Posterior vena cava (tissue), 2 donors: ENCODE results near the gene CERCAM. TPM values are rescaled to one million over a fixed set of nuclear protein-coding genes. Genes with fewer than 3 reads are reported as not detected.
"Not testable (repeated sequence)": the region's sequence is repeated elsewhere in the genome, so short reads cannot be mapped to it uniquely, and the experiment has no call there.

ENCODE experiments used
- DNase-seq: peaks from one replicate; pipeline ENCODE4 v3.0.0-alpha.2; 2020; ENCODE audit warnings: low spot score
- intact Hi-C, 2 donors: fragments of 100-400 bp; cut with DNase I; formaldehyde crosslinking; loops; one replicate each; pipeline versions ENCODE4 v1.14.1 to v1.14.2; 2022 to 2023
- total RNA-seq, 2 donors: library from RNA; stranded (reverse); fragmentation: NEBNext Ultra II Directional; extraction: Animal tissue kit (Norgen Biotek cat#: 25700); gene quantifications; one replicate each; pipeline ENCODE4 v1.2.1, GENCODE V29; 2021
- donor health status: DM: yes; HTN: yes; CAD: no.
- donor health status: DM: yes; HTN: yes; CAD: no.

CERCAM gene
- total RNA-seq, 2 donors from 2014 or later: 64.1 to 97.6 TPM

DNA sequence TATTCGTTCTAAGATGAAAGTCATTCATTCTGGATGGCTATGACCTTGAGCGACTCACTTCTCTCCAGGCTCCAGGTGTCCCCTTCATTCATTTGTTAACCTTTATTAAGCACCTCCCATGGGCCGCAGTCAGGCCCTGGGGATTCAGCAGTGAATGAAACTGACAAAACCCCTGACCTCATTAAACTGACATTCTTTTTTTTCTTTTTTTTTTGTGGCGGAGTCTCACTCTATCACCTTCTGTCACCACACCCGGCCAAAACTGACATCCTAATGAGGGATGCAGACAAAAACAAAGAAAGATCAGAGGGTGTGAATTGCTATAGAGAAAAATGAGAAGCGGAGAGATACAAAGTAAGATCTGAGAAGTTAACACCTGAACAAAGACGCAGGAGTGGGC, 18.6 kb downstream of the CERCAM start:
- intact Hi-C loops: no loop called here
- DNase-seq: no peak

GRCh38 chr9:128442150-128442549, 21.5 kb downstream of the CERCAM start:
- intact Hi-C loops: no loop called here
- DNase-seq: no peak

DNA sequence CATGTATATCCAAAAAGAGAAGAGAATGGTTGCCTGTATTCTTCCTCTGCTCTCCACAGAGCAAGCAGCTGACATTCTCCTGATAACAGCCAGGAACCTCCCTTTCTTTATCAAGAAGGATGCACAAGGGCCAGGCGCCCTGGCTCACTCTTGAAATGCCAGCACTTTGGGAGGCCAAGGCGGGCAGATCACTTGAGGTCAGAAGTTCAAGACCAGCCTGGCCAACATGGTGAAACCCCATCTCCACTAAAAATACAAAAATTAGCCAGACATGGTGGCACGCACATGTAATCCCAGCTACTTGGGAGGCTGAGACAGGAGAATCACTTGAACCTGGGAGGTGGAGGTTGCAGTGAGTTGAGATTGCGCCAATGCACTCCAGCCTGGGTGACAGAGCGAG, 25.8 kb downstream of the CERCAM start:
- DNase-seq, intact Hi-C loops: not testable (repeated sequence)

DNA sequence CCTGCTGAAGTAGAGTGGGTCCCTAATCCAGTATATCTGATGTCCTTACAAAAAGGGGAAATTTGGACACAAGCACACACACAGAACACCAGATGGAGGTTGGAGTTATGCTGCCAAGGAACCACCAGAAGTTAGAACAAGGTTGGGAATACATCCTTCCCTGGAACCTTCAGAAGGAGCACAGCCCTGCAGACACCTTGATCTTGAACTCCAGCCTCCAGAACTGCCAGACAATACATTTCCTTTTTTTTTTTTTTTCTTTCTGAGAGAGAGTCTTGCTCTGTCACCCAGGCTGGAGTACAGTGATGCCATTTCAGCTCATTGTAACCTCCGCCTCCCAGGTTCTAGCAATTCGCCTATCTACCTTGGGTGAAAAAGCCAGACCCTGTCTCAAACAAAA, 28.1 kb downstream of the CERCAM start:
- intact Hi-C loops: no loop called here
- DNase-seq: no peak

GRCh38 chr9:128454991-128455390, 34.3 kb downstream of the CERCAM start:
- no peak for DNase-seq
- intact Hi-C loops: no loop called here

- peak; percentile 99 for DNase-seq
- intact Hi-C loops: no loop called here
Observed at GRCh38 chr9:128455849-128456612, 35.4 kb downstream of the CERCAM start, which contains the start of gene ODF2. Gene ODF2 (plus strand): TSS chr9:128456006. CDS start chr9:128456092, 86 bp downstream.

- peak; percentile 90 for DNase-seq
- intact Hi-C loops: no loop called here
Observed at GRCh38 chr9:128456613-128457061, 36.0 kb downstream of the CERCAM start.

GRCh38 chr9:128457207-128457606, 36.5 kb downstream of the CERCAM start:
- intact Hi-C loops: no loop called here
- no peak for DNase-seq

- intact Hi-C loops: no loop called here
- DNase-seq: no peak
Observed at GRCh38 chr9:128459011-128459410, 38.4 kb downstream of the CERCAM start.

DNA sequence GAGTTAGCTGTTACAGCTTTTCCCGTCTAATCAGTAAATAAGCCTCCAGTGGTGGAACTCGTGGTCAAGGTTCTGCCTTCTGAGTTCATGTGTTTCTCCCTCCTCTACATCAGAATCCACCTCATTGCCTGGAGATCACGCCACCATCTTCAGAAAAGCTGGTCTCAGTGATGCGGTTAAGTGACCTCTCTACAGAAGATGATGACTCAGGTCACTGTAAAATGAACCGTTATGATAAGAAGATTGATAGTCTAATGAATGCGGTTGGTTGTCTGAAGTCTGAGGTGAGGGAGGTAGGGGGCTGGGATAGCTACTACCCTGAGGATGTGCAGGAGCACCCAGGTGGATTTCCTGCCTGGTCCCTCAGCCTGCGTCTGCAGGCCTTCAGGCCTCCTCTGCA, 48.4 kb downstream of the CERCAM start:
- intact Hi-C loops: no loop called here
- no peak for DNase-seq

- DNase-seq: peak; percentile 82
- intact Hi-C loops: no loop called here
Observed at GRCh38 chr9:128470560-128470959, 49.9 kb downstream of the CERCAM start.

DNA sequence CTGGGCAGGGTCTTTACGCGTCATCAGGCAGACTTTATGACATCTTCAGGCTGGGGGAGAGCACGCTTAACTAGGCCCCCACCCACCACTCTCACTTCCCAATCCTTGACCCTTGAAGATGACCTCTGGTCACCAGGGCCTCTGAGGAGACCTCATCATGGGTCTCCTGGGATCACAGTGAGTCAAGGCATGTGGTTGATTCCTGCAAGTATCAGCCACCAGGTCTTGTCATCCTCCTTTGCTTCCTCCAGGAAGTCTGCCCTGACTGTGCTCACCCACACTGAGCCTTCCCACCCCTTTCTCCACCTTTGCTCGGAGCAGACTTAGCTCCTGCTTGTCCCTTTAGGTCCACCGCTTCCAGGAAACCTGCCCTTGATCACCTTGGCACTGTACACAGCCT, 52.4 kb downstream of the CERCAM start:
- intact Hi-C loops: no loop called here
- no peak for DNase-seq

GRCh38 chr9:128475867-128476266, 55.2 kb downstream of the CERCAM start:
- intact Hi-C loops: no loop called here
- no peak for DNase-seq

GRCh38 chr9:128479262-128479661, 58.6 kb downstream of the CERCAM start:
- intact Hi-C loops: no loop called here
- DNase-seq: no peak

DNA sequence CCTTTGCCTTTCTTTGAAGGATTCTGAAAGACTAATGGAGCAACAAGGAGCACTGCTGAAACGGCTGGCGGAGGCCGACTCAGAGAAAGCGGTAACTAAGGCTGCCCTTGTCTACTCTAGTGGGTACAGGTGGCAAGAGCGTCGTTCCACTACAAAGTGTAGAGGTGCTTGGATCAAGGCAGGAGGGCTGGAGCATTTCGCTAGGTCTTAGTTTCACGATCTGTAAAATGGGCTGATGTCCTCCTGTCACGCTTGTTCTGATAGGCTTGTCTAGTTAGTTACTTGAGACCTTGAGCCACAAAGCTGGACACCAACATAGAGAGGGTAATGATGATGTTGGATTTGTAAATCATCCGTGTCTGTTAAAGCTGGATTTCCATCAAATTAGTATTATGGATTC, 60.9 kb downstream of the CERCAM start:
- intact Hi-C loops: no loop called here
- DNase-seq: no peak

DNA sequence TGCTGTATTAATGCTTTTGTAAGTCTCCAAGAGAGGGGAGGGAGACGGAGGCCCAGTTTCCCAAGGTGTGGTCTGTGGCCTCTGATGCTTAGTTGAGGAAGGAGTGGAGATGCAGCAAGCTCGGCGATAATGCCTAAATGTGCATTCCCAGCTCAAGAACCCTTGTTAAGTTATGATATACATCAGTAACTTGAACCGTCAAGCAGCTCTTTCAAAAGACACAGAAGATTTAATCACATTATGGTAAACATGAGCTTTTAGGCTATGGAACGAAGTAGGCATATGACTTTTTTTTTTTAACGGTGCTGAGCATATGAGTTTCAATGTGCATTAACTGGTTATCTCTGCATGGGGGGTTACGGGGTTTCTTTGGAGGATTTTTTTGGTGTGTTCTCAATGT, 61.5 kb downstream of the CERCAM start:
- intact Hi-C loops: no loop called here
- peak; percentile 17 for DNase-seq

DNA sequence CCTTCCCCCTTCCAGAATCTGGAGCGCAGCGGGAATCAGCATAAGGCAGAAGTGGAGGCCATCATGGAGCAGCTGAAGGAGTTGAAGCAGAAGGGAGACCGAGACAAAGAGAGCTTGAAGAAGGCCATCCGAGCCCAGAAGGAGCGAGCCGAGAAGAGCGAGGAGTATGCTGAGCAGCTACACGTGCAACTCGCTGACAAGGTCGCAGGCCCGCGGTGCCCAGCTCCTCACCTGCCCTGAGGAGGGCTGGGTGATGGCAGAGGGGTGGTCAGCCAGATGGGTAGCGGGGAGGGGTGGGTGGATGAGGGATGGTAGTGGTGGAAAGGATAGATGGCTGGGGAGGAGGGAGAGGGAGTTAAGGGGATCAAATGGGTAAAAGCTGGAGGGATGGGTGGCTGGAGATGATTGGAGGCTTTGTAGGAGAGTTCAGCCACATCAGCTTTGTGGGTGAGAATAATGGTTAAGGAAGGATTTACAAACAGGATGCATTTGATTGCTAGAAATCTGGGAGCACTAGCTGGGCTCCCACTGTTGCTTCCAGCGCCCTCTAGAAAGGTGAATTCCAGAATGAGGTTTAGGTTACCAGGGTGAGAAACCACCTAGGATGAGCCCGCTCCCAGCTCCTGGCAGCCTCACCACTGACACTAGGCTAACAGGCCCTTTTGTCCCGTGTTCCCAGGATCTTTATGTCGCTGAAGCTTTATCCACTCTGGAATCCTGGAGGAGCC, 64.2 kb downstream of the CERCAM start:
- DNase-seq: peak; percentile 52
- intact Hi-C loops: no loop called here

GRCh38 chr9:128485414-128485855, 64.8 kb downstream of the CERCAM start:
- intact Hi-C loops: no loop called here
- peak; percentile 52 for DNase-seq

DNA sequence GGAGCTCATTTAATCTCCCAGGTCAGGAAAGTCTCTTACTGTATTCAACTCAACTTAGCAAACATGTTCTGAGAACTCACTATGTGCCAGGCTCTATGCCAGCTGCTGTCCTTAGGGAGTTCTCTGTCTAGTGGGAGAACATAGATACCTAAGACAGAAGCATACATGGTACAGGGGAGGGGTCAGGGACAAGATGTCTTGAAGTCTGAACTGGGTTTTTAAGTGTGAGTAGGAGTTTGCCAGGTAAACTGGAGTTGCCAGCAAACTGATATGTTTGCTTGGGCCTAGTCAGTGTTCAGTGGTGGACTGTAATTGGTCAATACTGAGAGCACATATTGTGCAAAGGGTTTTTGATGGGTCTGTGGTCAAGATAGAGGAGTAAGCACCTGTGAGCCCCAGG, 65.5 kb downstream of the CERCAM start:
- intact Hi-C loops: no loop called here
- DNase-seq: no peak
